Caco-2 (cell line): ENCODE measurements around the gene NRSN1. TPM values are rescaled to one million over a fixed set of nuclear protein-coding genes. Genes with fewer than 3 reads are reported as not detected.

Experiments used
- BruUV-seq: library from RNA; stranded (reverse); fragments of 400-500 nt; replicated peaks from 2 replicates; lab custom pipeline; 2021; lab: Mats Ljungman, UMichigan
- CTCF ChIA-PET: fragments of 300-600 bp; sonication (Branson Sonifier 250); formaldehyde crosslinking; loops from one replicate; lab custom pipeline; 2022; ENCODE audit warnings: antibody characterized with exemption; lab: Charles Lee
- POLR2A ChIA-PET: fragments of 300-600 bp; sonication (Branson Sonifier 250); formaldehyde crosslinking; loops from one replicate; lab custom pipeline; 2022; ENCODE audit warnings: antibody characterized with exemption; lab: Charles Lee
- DNase-seq, 2 experiments: peaks; one replicate each; pipeline versions ENCODE4 v3.0.0 to v3.0.0-alpha.2; 2020 to 2022
- H3K27me3 ChIP-seq: replicated peaks from 2 replicates; pipeline ENCODE4 v1.6.0; 2011; ENCODE audit warnings: low read length; ENCODE audit not compliant: control insufficient read depth, insufficient read depth
- H3K36me3 ChIP-seq: 2 replicates; pipeline ENCODE4 v1.5.1; 2011; ENCODE audit warnings: low read length; ENCODE audit not compliant: control insufficient read depth, insufficient read depth
- H3K4me1 ChIP-seq: fragments of 250-450 bp; sonication (Bioruptor Pico); 2 replicates; pipeline ENCODE4 v1.5.1; 2020; ENCODE audit warnings: mild to moderate bottlenecking
- H3K4me3 ChIP-seq: 2 replicates; pipeline ENCODE4 v1.5.1; 2011; ENCODE audit warnings: low read depth, mild to moderate bottlenecking, control low read depth, low read length
- H3K9me3 ChIP-seq: fragments of 250-450 bp; sonication (Bioruptor Pico); 2 replicates; pipeline ENCODE4 v1.5.1; 2020; ENCODE audit warnings: mild to moderate bottlenecking, moderate library complexity
- H3K27ac Mint-ChIP-seq: one replicate; pipeline ENCODE4 v1.8.0; 2022; ENCODE audit warnings: mixed read lengths; ENCODE audit not compliant: unreplicated experiment
- H3K27me3 Mint-ChIP-seq: one replicate; pipeline ENCODE4 v1.8.0; 2022; ENCODE audit warnings: mixed read lengths; ENCODE audit not compliant: insufficient read depth, unreplicated experiment
- H3K36me3 Mint-ChIP-seq: one replicate; pipeline ENCODE4 v1.8.0; 2022; ENCODE audit warnings: mild to moderate bottlenecking, mixed read lengths; ENCODE audit not compliant: insufficient read depth, unreplicated experiment
- H3K4me1 Mint-ChIP-seq: one replicate; pipeline ENCODE4 v1.8.0; 2022; ENCODE audit warnings: low read depth, mixed read lengths; ENCODE audit not compliant: unreplicated experiment
- H3K4me3 Mint-ChIP-seq: one replicate; pipeline ENCODE4 v1.8.0; 2022; ENCODE audit warnings: mild to moderate bottlenecking, moderate library complexity, mixed read lengths; ENCODE audit not compliant: unreplicated experiment
- H3K9me3 Mint-ChIP-seq: one replicate; pipeline ENCODE4 v1.8.0; 2022; ENCODE audit warnings: mixed read lengths; ENCODE audit not compliant: unreplicated experiment
- CTCF ChIP-seq, 2 experiments: fragments of 200-600 bp in 1 of 2; IDR thresholded peaks; 1 replicate in 1 of 2; 2 replicates in 1 of 2; pipeline versions ENCODE4 v1.5.1 to v1.8.0; 2011 to 2022; ENCODE audit warnings: antibody characterized with exemption in 1 of 2, control low read depth in 1 of 2, inconsistent platforms in 1 of 2, low read depth in 1 of 2, low read length in 1 of 2, mild to moderate bottlenecking in 1 of 2, moderate library complexity in 1 of 2; ENCODE audit not compliant: insufficient read depth in 1 of 2, severe bottlenecking in 1 of 2, unreplicated experiment in 1 of 2
- intact Hi-C: fragments of 100-400 bp; cut with micrococcal nuclease; formaldehyde crosslinking; loops from one replicate; pipeline ENCODE4 v1.10.0; 2022; ENCODE audit not compliant: unreplicated experiment
- total RNA-seq: library from RNA; stranded (reverse); gene quantifications from 2 replicates; pipeline ENCODE4 v1.2.3, GENCODE V29; 2022

NRSN1 gene
- total RNA-seq, 1 experiment from 2014 or later = not detected

GRCh38 chr6:24107294-24107693 is 18.7 kb upstream of the NRSN1 start:
- no peak for DNase-seq
- H3K4me3 ChIP-seq = no peak overlapping the region
- no TSS peak for BruUV-seq
- Mint-ChIP-seq H3K36me3 (no peaks in the 10 kb centered on the region), H3K4me3 (no peak overlapping the region), H3K4me1 (no peaks in the 10 kb centered on the region), H3K9me3 (no peaks in the 10 kb centered on the region), H3K27ac (no peak overlapping the region), H3K27me3 (no peaks in the 10 kb centered on the region)
- no peaks in the 10 kb centered on the region for H3K27me3 ChIP-seq
- H3K9me3 ChIP-seq = no peaks in the 10 kb centered on the region
- H3K36me3 ChIP-seq = no peaks in the 10 kb centered on the region
- H3K4me1 ChIP-seq = no peaks in the 10 kb centered on the region
- no peak for TF ChIP-seq CTCF (IDR thresholded peaks at IDR 0.05; ENCODE audit: insufficient read depth in 1 of 2, low read depth in 1 of 2, low read length in 1 of 2, severe bottlenecking in 1 of 2, unreplicated experiment in 1 of 2)
- intact Hi-C loops = no loop called here
- CTCF ChIA-PET = no interaction called here
- POLR2A ChIA-PET = no interaction called here

GRCh38 chr6:24108056-24108455 is 18.0 kb upstream of the NRSN1 start:
- H3K4me1 Mint-ChIP-seq = no peaks in the 10 kb centered on the region
- no peaks in the 10 kb centered on the region for H3K27me3 ChIP-seq
- no peak overlapping the region for H3K4me3 Mint-ChIP-seq
- ChIA-PET POLR2A (no interaction called here), CTCF (no interaction called here)
- no peak for TF ChIP-seq CTCF (IDR thresholded peaks at IDR 0.05; ENCODE audit: insufficient read depth in 1 of 2, low read depth in 1 of 2, low read length in 1 of 2, severe bottlenecking in 1 of 2, unreplicated experiment in 1 of 2)
- intact Hi-C loops = no loop called here
- H3K9me3 Mint-ChIP-seq = no peaks in the 10 kb centered on the region
- no TSS peak for BruUV-seq
- no peaks in the 10 kb centered on the region for H3K36me3 Mint-ChIP-seq
- no peaks in the 10 kb centered on the region for H3K36me3 ChIP-seq
- H3K9me3 ChIP-seq = no peaks in the 10 kb centered on the region
- H3K4me3 ChIP-seq = no peak overlapping the region
- no peak overlapping the region for H3K27ac Mint-ChIP-seq
- no peaks in the 10 kb centered on the region for H3K27me3 Mint-ChIP-seq
- no peaks in the 10 kb centered on the region for H3K4me1 ChIP-seq
- DNase-seq = no peak

- CTCF ChIA-PET = no interaction called here
- Mint-ChIP-seq H3K4me3 (no peak overlapping the region), H3K4me1 (no peaks in the 10 kb centered on the region), H3K36me3 (no peaks in the 10 kb centered on the region), H3K9me3 (no peaks in the 10 kb centered on the region), H3K27me3 (no peaks in the 10 kb centered on the region), H3K27ac (no peak overlapping the region)
- DNase-seq = no peak
- no peaks in the 10 kb centered on the region for H3K27me3 ChIP-seq
- H3K4me1 ChIP-seq = no peaks in the 10 kb centered on the region
- H3K4me3 ChIP-seq = no peak overlapping the region
- POLR2A ChIA-PET = interaction anchor here (0.5 kb wide), 1 partner anchor 36 kb away, joined by 3 read pairs; no protein-coding TSS in a partner anchor
- no peaks in the 10 kb centered on the region for H3K36me3 ChIP-seq
- H3K9me3 ChIP-seq = no peaks in the 10 kb centered on the region
- intact Hi-C loops = no loop called here
- BruUV-seq = no TSS peak
- no peak for TF ChIP-seq CTCF (IDR thresholded peaks at IDR 0.05; ENCODE audit: insufficient read depth in 1 of 2, low read depth in 1 of 2, low read length in 1 of 2, severe bottlenecking in 1 of 2, unreplicated experiment in 1 of 2)
These were observed 15.6 kb upstream of the NRSN1 start for GRCh38 chr6:24110417-24110816.
